OCI-LY3 (cell line): Measurements from ENCODE around the gene CRB2.

ENCODE experiments used
- H2AFZ ChIP-seq: fragments of 200-600, 300-600 bp; shearing (Covaris generic); 2 replicates; pipeline ENCODE4 v1.6.0; 2014; ENCODE audit warnings: antibody characterized with exemption, low read depth, low read length
- H3K27ac ChIP-seq: fragments of 200-600, 300-600 bp; sonication (generic); 2 replicates; pipeline ENCODE4 v1.5.1; 2014; ENCODE audit warnings: mild to moderate bottlenecking, low read length, moderate library complexity, mixed read lengths
- H3K27me3 ChIP-seq: fragments of 200-600, 300-600 bp; sonication (generic); 2 replicates; pipeline ENCODE4 v1.6.1; 2014; ENCODE audit warnings: low read depth, low read length, mixed read lengths
- H3K36me3 ChIP-seq: fragments of 200-600, 300-600 bp; sonication (generic); replicated peaks from 2 replicates; pipeline ENCODE3; 2014; ENCODE audit warnings: low read depth, low read length, mixed read lengths
- H3K4me1 ChIP-seq: fragments of 300-600, 200-600 bp; sonication (generic); 2 replicates; pipeline ENCODE4 v1.6.1; 2014; ENCODE audit warnings: low read length, mixed read lengths
- H3K4me2 ChIP-seq: fragments of 200-600, 300-600 bp; sonication (generic); 2 replicates; pipeline ENCODE4 v1.6.1; 2014; ENCODE audit warnings: low read length, mixed read lengths
- H3K4me3 ChIP-seq: fragments of 300-600, 200-600 bp; sonication (generic); 2 replicates; pipeline ENCODE4 v1.5.1; 2014; ENCODE audit warnings: antibody characterized with exemption, mild to moderate bottlenecking, low read length, moderate library complexity
- H3K79me2 ChIP-seq: fragments of 300-600, 200-600 bp; shearing (Covaris generic); 2 replicates; pipeline ENCODE4 v1.6.1; 2014; ENCODE audit warnings: mild to moderate bottlenecking, low read length, mixed read lengths
- H3K9ac ChIP-seq: fragments of 300-600, 200-600 bp; shearing (Covaris generic); 2 replicates; pipeline ENCODE4 v1.6.0; 2014; ENCODE audit warnings: mild to moderate bottlenecking, low read length, moderate library complexity
- H3K9me3 ChIP-seq: fragments of 200-600, 300-600 bp; shearing (Covaris generic); 2 replicates; pipeline ENCODE4 v1.6.1; 2014; ENCODE audit warnings: low read length, mixed read lengths; ENCODE audit not compliant: insufficient read depth
- H4K20me1 ChIP-seq: fragments of 200-600, 300-600 bp; sonication (generic); 2 replicates; pipeline ENCODE4 v1.6.1; 2016; ENCODE audit warnings: low read length, mixed read lengths; ENCODE audit not compliant: insufficient read depth
- EZH2phosphoT487 ChIP-seq: fragments of 200-600 bp; shearing (Covaris generic); IDR thresholded peaks from 2 replicates; pipeline ENCODE4 v1.6.1; 2018; ENCODE audit warnings: antibody characterized with exemption, mixed run types, low read depth
- TF ChIP-seq, protein P1 (sequence below): fragments of 200-600, 300-600 bp; sonication (generic); IDR thresholded peaks from 2 replicates; pipeline ENCODE4 v1.5.1; 2014; ENCODE audit warnings: antibody characterized with exemption, low read length, low read depth

The CRB2 gene

DNA sequence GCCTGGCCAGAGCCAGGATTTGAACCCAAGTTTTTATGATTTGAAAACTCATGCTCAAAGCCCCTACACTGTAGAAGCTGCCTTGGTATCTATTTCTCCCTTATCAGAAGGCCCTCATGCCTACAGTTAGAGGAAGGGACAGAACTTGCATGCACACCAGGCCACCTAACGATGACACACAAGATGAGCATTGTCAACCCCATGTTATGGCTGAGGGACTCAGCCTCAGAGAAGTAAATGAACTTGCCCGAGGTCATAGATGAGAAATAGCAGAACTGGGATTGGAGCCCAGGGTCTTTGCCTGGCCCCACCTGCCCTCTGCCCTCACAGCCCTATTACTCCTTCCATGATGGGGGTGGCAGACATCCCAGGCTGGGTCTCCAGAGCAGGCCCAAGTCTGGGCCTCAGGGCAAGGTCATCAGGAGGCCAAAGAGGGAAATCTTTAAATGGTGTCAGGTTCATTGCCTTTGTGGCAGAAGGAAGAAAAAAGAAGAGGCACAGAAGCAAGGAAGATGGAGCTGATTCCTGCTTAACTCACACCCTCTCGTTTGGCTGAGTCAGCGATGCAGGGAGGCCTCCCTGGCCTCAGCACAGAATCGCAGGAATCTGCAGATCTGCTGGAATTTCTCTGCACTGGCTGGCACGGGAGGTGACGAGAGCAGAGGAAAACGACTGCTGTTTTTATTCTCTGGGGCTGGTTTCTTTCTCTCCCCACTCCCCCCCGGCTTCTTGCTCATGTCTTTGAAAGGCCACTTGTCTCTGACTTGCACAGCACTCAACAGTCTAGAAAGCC, 20.6 kb upstream of the CRB2 start:
- Histone ChIP-seq H3K36me3 (no peaks in the 10 kb centered on the region), H3K4me3 (no peak overlapping the region), H3K9me3 (no peaks in the 10 kb centered on the region; the same call in 1 of the 2 replicates), H3K4me2 (no peak overlapping the region), H3K4me1 (peaks cover 19% of the 10 kb centered on the region), H3K27ac (no peak overlapping the region), H3K27me3 (no peaks in the 10 kb centered on the region; the same call in 1 of the 2 replicates), H3K9ac (no peak overlapping the region), H3K79me2 (no peaks in the 10 kb centered on the region), H4K20me1 (no peaks in the 10 kb centered on the region), H2AFZ (no peak overlapping the region)
- TF ChIP-seq, protein P1, sequence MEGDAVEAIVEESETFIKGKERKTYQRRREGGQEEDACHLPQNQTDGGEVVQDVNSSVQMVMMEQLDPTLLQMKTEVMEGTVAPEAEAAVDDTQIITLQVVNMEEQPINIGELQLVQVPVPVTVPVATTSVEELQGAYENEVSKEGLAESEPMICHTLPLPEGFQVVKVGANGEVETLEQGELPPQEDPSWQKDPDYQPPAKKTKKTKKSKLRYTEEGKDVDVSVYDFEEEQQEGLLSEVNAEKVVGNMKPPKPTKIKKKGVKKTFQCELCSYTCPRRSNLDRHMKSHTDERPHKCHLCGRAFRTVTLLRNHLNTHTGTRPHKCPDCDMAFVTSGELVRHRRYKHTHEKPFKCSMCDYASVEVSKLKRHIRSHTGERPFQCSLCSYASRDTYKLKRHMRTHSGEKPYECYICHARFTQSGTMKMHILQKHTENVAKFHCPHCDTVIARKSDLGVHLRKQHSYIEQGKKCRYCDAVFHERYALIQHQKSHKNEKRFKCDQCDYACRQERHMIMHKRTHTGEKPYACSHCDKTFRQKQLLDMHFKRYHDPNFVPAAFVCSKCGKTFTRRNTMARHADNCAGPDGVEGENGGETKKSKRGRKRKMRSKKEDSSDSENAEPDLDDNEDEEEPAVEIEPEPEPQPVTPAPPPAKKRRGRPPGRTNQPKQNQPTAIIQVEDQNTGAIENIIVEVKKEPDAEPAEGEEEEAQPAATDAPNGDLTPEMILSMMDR = no peak
- TF ChIP-seq EZH2phosphoT487 = no peak

DNA sequence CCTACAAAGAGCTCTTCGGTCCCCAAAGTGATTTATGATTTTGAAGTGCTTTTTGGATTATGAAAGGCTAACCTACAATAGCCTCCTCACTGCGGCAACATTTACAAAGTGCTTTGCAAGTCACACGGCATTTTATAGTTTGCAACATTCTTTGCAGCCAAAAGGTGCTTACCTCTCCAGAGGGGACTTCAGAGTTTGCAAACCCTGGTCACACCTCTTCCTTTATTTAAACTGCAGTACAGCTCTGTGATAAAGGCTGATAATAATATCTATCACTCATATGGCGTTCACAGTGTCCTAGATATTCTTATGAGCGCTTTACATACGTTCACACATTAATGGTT, 20.0 kb upstream of the CRB2 start:
- no peak overlapping the region for H3K4me2 ChIP-seq
- no peak overlapping the region for H3K9ac ChIP-seq
- H3K27me3 ChIP-seq = no peaks in the 10 kb centered on the region; the same call in 1 of the 2 replicates
- no peak overlapping the region for H2AFZ ChIP-seq
- H3K4me1 ChIP-seq = peaks cover 24% of the 10 kb centered on the region
- no peak overlapping the region for H3K4me3 ChIP-seq
- TF ChIP-seq, protein P1 = no peak
- TF ChIP-seq EZH2phosphoT487 = no peak
- H3K36me3 ChIP-seq = no peaks in the 10 kb centered on the region
- no peaks in the 10 kb centered on the region for H3K79me2 ChIP-seq
- no peaks in the 10 kb centered on the region; the same call in 1 of the 2 replicates for H3K9me3 ChIP-seq
- H4K20me1 ChIP-seq = no peaks in the 10 kb centered on the region
- H3K27ac ChIP-seq = no peak overlapping the region

DNA sequence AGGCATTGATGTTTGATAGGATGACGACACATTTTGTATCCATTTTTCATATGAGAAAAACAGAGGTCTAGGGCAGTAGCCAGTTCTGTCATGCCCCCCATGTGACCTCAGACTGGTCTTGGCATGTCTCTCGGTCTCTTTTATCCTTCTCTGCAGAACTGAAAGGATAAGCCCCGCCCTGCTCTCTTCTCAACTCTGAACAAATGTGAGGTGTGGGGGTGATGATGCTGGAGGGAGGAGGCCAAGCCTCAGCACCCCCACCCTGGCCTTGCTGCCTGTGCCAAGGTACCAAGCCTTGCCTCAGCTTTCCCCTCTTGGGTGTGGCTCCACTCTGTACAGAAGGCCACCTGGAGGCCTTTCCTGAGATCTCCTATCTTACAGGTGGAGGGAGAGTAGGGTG, 19.5 kb upstream of the CRB2 start:
- Histone ChIP-seq H2AFZ (no peak overlapping the region), H3K27me3 (no peaks in the 10 kb centered on the region; the same call in 1 of the 2 replicates), H3K9me3 (no peaks in the 10 kb centered on the region; the same call in 1 of the 2 replicates), H3K9ac (no peak overlapping the region), H3K36me3 (no peaks in the 10 kb centered on the region), H4K20me1 (no peaks in the 10 kb centered on the region), H3K4me2 (no peak overlapping the region), H3K79me2 (no peaks in the 10 kb centered on the region), H3K4me1 (peaks cover 24% of the 10 kb centered on the region), H3K4me3 (no peak overlapping the region), H3K27ac (no peak overlapping the region)
- TF ChIP-seq, protein P1 = no peak
- no peak for TF ChIP-seq EZH2phosphoT487

DNA sequence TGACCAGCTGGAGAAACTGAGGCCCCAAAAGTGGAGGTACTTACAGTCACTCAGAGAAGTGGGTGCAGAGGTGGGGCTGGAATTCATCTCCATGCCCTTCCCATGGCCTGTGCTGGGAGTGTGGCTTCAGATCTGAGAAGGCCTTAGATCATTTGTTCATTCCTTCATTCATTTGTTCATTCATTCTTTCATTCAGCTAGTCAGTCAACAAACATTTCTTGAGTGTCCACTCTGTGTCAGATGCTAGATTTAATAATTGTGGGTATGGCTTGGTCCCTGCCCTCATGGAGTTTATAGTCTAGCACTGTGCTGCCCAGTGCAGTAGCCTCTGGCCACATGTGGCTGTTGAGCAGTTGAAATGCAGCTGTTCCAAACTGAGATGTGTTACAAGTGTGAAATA, 19.0 kb upstream of the CRB2 start:
- Histone ChIP-seq H3K4me1 (peaks cover 24% of the 10 kb centered on the region), H3K4me2 (no peak overlapping the region), H3K4me3 (no peak overlapping the region), H3K36me3 (no peaks in the 10 kb centered on the region), H3K79me2 (no peaks in the 10 kb centered on the region), H3K9me3 (no peaks in the 10 kb centered on the region; the same call in 1 of the 2 replicates), H2AFZ (no peak overlapping the region), H4K20me1 (no peaks in the 10 kb centered on the region), H3K27me3 (no peaks in the 10 kb centered on the region; the same call in 1 of the 2 replicates), H3K27ac (no peak overlapping the region), H3K9ac (no peak overlapping the region)
- TF ChIP-seq, protein P1 = no peak
- TF ChIP-seq EZH2phosphoT487 = no peak
